Measurements from ENCODE around the gene NRIP2.

The NRIP2 gene

DNA sequence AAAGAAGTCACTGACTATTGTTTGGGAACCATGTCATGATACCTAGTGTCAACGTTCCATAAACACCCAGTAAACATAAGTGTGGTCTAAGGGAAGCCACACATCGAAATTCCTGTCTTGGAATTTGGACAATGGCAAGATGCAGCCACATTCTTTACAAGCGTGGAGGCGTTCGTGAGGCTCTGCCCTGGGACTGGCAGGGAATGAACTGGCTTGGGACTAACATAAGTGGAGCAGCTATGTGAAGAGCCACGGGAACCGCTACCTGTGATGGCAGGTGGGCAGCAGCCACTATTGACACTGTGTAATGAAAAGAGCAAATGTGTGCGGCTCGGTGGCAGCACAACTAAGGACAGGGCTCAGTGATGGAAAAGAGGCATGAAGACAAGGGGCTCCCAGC is 10.0 kb upstream of the NRIP2 start:
- no peak for DNase-seq

DNA sequence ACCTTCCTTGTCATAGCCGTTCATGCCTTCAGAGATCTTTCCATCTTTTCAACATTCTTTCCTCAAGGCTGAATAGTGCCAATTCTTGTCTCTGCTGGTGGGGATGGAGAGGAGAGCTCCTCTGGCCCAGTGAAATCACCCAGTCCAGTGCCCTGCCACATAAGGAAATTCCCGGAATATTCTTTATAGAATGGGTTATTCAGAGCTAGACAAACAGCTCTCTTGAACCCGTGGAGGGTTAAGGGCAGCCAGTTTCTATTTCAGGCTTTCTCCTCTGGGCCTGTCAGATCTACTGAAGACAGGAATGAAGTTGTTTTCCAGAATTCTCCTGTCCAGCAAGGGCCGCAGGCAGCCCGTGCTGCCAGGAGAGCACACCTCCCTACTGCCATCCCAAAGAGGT is 8.1 kb upstream of the NRIP2 start:
- DNase-seq, result no peak

DNA sequence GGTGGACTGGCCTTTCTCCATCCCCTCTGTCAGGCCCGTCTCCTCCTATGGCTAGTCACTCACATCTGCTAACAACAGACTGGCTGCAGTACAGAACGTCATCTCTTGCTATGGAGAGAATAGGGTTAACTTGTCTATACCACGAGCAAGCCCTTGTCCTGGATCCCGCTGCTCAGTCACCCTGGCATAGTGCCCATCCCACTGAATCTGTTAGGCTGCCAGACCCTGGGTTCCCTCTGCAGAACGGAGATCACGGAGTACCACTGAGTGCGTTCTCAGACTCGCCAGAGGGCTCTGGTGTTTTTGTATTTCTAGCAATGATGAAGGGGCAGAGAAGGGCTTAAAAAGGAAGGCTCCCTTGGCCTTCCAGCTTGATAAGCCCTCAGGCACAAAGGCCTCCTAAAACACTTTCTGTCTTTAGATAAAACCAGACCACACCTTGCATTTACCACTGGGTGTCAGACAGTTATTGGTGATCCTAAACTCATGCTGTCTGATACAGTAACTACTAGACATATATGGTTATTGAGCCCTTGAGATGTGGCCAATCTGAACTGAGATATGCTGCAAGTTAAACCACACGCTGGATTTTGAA is 6.3 kb upstream of the NRIP2 start:
- no peak for DNase-seq

DNA sequence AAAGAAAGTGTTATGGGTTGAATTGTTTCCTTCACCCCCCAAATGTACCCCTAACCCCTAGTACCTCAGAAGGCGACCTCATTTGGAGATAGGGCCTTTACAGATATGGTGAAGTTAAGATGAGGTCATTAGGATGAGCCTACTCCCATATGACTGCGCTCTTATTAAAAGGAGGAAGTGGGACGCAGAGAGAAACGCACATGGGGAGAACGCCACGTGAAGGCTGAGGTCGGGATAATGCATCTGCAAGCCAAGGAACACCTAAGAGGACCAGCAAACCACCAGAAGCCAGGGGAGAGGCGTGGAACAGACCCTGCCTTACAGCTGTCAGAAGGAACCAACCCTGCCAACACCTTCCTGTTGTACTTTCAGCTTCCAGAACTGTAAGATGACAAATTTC is 1.7 kb upstream of the NRIP2 start:
- DNase-seq, result no peak

DNA sequence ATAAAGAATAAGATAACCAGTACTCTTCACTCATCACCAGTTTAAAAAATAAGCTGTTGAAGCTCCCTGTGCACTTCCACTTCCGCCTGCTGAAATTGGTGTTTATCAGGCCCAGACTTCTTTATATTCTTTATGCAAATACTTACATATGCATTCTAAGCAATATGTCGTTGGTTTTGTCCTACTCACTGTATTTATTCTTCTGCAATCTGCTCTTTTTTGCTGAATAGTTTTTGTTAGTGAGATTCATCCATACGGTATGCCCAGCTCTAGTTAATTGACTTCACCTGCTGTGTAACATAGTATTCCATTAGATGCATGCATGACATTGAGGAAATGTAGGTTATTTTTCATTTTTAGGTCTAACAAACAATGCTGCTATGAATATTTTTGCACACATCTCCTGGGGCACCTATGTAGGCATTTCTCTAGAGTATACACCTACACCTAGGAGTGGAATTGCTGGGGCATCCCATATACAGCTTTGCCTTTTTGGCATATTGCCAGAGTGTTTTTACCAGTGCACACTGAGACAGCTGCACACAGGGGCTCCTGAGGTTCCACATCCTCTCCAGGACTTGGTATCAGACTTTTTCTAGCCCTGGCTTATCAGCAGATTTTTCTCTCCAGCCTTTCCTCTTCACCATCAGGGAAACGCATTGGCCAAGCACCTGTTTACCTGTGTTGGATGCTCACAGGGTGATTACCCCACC is 1.0 kb upstream of the NRIP2 start:
- no peak for DNase-seq

DNA sequence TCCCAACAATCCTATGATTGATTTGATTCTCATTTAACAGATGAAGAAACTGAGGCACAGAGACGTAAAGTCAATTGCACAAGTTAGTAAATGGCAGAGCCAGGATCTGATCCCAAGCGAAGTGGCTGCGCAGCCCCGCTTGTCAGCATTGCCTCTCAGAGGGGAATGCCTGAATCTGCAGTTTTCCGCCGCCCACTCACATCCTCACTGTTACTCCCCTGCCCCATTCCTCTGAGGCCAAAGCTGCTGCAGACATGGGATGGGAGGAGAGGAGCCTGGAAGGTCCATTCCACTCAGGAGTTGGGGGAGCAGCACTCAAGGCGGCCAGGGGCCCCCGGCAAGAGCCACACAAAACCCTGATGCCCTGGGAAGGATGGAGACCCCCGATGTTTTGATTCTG is 1.0 kb downstream of the NRIP2 start:
- DNase-seq, result no peak

DNA sequence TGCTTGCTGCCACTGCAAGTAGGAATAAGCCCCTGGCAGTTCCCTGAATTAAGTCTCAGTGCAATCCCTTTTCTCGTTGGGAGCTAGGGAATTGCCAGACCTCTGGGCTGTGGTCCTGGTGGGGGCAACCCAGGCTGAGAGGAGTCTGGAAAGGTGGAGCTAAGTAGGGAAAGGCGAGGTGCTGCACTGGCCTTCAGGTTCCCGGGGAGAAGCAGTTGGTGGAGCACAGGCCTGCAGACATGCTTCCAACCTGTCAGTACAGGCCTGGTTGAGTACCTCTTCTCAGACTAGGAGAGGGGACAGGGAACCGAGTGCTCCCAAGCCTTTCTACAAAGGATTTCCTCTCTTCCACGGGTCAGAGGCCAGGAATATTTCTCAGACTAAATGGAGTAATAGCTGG is 1.5 kb downstream of the NRIP2 start:
- DNase-seq, result no peak

DNA sequence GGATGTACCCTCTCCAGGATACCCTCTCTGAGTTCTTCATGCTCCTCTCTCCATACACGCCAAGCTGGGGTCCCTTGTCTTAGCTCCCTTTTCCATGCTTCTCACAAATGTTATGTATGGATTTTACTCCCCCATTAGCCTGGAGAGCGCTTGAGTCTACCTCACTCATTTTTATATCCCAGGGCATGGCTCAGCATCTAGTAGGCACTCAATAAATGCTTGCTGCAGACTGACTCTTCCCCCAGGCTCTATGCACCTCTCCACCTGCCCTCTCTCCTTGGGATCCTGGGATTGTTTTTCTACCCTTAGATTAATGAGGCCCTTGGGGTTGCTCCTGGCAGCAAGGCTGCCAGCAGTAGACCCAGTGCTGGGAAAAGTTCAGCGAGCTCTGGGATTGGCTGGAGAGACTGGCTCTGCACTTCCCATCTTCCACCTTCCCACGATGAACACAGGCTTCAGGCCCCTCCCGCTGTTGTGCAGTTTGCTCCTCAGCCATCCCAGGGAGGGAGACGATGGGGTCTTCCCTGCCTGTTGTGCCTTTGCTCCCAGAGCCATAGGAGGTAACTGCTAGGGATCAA is 2.2 kb downstream of the NRIP2 start:
- no peak for DNase-seq

DNA sequence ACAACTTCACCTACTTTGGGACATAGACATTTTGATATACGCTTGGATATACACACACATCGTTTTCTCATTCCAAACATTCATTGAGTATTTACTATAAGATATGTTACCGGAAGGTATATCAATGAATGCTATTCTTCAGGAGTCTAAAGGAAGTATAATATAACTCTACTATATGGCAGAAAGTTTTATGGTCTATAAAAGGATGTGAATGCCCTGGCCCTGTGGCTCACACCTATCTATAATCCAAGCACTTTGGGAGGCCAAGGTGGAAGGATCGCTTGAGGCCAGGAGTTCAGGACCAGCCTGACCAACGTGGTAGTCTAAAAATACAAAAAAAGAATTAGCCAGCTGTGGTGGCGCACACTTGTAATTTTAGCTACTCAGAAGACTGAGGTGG is 5.6 kb downstream of the NRIP2 start:
- DNase-seq, result no peak

DNA sequence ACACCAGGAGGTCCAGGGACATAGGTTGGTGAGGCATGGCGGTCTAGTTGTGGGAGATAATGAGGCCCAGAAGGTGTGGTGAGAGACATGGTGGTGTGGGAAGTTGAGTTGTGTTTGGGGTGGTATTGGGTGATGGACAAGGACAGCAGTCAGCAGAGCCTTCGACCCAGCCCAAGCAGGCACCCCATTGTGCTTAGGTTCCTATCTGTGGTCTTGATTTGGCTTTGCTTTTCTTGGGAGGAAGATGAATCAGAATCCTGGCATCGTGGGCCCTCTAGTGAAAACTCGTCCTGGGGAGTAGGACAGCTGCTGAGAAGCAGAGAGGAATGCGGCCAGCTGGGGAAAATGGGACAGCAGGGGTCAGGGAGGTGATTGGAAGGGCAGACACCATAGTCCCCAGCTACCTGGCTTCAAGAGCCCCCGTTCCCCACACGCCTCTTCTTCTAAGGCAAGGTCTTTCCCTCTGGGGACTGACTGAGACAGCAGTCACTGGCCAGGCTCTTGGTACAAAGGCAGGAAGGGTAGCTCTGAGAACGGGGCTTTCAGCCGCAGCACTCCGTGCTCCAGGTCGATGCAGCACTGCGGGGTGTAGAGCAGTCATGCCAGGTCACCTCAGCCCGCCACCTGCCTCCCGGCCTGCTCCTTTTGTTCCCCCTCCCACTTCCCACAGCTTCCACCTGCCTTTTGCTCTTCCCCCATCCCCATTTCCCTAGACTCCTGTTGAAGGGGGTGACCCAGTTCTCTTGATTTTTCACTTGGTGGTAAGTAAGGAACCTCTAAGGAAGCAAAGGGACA is 7.9 kb downstream of the NRIP2 start:
- DNase-seq, result no peak

DNA sequence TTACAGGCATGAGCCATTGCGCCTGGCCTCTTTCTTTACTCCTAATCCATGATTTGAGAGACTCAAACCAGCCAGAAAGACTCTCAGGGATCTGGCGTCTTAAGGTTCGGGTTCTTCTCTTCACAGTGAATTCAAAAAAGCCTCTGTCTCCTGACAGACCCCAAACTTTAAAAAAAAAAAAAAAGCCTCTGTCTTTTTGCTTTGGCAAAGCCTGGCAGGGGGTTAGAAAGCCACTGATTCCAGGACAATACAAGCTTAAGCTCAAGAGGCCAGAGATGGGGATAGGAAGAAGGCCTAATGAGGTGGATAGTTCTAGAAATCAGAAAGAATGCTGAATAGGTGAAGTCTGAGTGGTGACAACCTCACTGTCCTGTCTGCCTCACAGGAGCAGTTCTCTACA is 8.8 kb downstream of the NRIP2 start:
- no peak for DNase-seq

DNA sequence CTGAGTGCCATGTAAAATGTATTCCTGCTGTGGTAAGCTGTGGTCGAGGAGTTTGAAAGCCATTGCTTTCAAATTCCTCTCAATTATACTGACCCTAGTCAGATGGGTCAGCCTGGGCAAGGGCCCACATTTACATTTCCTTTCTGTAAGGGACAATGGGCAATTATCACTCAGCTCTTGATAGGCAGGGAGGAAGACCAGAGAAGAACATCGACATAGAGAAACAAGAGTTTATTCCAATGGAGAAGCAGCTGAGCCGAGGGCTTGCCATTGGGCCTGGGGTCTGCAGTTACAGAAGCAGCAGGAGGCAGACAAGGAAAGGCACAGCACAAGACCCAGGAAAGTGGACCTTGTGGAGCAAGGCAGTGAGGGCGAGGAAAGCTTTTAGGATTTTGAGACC is 9.7 kb downstream of the NRIP2 start:
- no peak for DNase-seq

DNA sequence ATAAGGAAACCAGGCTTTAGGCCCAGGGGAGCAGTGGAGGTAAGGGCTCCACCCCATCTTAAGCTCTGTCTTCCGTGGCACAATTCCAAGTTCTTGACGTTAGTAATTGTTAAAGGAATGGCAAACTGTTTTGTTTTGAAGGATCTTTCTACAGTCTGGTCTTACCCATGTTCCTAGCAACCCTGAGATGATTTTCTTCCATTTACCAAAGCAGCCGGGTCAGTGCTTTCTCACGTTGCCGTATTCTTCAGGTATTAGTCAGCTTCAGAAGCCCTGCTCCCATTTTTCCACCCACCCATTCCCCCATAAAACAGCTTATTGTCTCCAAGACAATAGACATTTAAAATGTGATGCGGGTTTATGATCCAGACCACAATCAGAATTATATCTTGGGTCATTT is 10.3 kb downstream of the NRIP2 start:
- no peak for DNase-seq

DNA sequence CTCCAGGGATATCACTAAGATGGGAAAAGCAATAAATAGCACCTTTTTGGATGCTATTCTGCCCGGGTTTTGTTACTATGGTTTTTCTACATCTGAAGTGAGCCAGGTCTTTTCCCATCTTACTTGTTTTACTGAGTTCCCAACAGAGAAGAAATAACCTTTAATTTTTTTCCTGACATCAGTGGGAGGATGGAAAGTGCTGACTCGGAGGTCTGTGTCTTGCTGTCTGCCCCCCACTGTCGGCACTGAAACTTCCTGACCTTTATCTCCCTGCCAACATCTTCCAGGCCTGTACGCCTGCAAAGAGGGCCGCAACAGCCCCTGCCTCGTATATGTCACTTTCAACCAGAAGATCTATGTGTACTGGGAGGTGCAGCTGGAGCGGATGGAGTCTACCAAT is 11.4 kb downstream of the NRIP2 start:
- DNase-seq, result no peak

DNA sequence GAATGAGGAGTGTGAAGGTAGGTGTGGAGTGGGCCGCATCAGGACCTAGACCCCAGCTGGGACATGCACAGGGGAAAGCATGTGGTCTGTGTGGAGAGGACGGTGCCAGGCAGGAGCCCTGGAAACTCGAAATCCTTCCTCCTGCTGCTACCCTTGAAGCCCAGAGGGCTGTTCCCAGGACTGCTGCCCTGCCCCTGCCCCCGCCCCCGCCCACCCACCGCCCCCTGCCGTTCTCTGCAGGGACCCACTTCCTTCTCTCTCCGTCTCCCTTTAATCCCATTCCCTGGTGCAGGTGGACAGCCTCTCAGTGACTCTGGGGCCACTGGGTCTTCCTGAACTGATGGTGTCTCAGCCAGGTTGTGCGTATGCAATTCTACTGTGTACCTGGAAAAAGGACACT is 14.4 kb downstream of the NRIP2 start:
- no peak for DNase-seq

DNA sequence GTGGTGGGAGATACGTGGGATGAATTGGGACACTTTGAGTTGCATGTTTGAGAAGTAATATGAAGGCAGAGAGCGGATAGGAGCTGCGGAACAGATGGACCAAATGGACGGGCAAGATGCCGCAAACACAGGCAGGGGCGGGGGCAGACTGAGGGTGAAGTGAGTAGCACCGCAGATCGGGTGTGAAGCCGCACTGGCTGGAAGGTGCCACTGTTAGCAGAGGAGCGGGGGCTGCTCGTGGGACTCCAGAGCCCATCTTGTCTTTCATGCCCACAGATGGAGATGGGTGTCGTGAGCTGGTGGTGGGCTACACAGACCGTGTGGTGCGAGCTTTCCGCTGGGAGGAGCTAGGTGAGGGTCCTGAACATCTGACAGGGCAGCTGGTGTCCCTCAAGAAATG is 15.0 kb downstream of the NRIP2 start:
- no peak for DNase-seq

DNA sequence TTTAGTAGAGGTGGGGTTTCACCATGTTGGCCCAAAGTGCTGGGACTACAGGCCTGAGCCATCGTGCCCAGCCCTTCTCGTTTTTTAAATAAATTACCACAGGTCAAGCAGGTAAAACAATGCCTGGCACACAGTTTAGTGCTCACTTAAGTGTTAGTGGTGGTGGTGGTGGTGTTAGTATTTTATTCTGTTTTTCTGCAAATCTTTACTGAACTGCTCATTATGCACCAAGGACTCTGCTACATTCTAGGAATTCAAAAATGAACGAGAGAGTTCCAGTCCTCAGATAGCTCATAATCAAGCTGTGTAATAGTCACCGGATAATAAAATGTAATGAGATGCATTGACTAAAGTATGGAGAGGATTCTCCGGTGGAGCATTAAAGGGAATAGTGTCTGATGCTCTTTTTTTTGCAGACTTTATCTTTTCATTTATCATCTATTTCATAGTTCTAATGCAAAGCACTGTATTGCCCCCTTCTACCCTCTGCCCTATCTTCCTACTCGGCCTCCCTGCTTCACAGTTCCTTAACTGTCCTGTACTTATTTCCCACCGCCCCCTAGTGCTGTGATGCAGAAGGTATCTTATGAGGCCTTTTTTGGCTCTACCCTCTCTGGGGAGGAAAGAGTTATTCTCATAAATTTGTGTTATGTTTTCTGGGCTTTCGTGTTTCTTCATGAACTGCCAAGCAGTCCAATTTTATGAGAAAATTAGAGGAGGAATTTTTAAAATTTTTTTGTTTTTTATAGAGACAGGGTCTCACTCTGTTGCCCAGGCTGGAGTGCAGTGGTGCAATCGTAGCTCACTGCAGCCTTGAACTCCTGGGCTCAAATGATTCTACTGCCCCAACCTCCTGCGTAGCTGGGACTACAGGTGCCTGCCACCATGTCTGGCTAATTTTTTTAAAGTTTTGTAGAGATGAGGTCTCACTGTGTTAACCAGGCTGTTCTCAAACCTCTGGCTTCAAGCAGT is 21.3 kb downstream of the NRIP2 start:
- peak; percentile 49 to 61 for DNase-seq

DNA sequence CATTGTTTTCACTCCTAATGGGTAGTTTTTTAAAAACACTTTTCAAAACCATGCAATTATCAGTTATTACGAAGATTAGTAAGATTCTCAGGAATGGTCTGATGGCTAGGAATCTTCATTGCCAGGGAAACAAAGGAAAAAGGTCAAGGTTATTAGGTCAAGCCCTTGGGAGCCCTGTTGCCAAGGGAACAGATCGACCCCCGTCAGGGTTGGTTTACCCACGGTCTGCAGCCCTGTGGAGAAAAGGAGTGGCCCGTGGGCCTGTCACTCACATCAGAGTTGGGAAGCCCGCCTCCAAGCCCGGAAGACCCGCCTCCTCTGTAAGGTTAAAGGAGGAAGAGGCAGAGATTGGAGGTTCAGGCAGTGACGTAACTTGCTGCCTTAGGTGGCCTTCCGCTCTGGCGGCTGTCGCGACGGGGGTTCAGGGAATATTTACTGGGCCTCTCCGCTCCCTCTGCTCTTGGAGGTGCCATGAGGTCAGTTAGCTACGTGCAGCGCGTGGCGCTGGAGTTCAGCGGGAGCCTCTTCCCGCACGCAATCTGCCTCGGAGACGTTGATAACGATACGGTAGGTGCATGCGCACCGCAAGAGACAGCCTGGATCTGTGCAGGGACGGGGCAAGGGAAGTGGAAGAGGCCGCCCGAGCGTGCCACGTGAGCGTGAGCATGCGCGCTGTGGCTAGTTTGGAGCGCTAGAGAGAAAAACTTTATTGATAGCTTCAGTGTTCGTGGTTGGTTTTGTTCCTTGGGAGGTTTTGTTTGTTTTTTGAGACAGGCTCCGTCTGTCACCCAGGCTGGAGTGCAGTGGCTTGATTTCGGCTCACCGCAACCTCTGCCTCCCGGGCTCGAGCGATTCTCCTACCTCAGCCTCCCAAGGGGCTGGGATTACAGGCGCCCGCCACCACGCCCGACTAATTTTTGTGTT is 22.3 kb downstream of the NRIP2 start, which contains the start of gene ITFG2:
Gene ITFG2, plus strand, starts transcription at position 379 of the 924 bp plus-strand sequence. Its CDS starts 93 bp downstream, at position 472.
- DNase-seq, result peak; percentile 98

DNA sequence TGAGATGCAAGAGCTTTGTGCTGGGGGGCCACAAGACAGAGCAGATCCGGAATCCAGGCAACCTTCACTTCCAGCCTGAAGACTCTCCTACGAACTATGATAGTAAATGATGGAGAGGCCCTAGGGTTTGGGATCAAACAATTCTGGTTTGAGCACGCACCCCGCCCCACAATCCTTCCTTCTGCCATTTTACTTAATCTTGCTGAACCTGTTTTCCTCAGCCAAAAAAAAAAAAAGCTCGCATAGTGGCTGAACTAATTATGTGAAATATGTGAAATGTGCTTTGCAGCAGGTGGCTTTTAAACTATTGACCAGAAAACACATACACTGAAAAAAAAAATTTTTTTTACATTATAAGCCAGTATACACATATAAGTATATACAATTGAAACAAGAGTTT is 23.0 kb downstream of the NRIP2 start:
- DNase-seq, result no peak

DNA sequence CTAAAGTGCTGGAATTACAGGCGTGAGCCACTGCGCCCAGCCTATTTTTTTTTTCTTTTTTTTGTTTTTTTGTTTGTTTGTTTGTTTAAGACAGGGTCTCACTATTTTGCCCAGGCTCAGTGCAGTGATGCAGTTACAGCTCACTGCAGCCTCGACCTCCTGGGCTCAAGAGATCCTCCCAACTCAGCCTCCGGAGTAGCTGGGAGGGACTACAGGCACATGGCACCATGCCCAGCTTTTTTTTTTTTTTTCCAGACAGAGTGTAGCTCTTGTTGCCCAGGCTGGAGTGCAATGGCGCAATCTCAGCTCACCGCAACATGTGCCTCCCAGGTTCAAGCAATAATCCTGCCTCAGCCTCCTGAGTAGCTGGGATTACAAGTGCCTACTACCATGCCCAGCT is 28.1 kb downstream of the NRIP2 start:
- no peak for DNase-seq

DNA sequence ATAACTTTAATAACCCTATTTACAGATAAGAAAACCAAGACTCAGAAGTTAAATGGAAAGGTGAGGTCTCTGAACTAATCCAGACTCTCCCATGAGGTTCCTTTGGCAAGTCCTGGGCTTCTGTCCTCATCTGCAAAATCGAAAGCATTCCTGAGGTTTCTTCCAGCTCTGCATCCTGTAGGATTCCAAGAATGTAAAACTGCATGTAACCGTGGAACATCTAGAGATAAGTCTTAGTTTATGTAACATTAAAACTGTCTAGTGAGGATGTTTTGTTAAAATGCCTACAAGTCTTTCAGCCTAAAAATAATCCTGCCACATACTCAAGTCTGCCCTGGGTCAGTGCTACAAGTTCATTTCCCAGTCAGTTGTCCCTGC is 29.7 kb downstream of the NRIP2 start:
- DNase-seq, result no peak
